ENCODE results near the gene ELK4. TPM values are rescaled to one million over a fixed set of nuclear protein-coding genes. Genes with fewer than 3 reads are reported as not detected.

Gene ELK4
- total and polyA plus RNA-seq, 2 donors (not counting 3 experiments of a cell fraction or from before 2014, with no cell fraction given): 8.7 to 107 TPM

- Histone ChIP-seq H3K4me1 (ENCODE audit: control insufficient read depth, extremely low read depth, insufficient read depth, low read length) (peaks cover 30% of the 10 kb centered on the region), H3K4me2 (ENCODE audit: insufficient read depth, low read length) (peak overlapping the region; percentile 40), H3K4me3 (replicated peaks in 1 of 3; ENCODE audit: insufficient read depth in 1 of 3, low read depth in 1 of 3, low read length in 3 of 3) (no peak overlapping the region), H3K27ac (ENCODE audit: insufficient read depth, low read depth, low read length) (peak overlapping the region; percentile 29), H3K27me3 (ENCODE audit: control insufficient read depth in 2 of 2, insufficient read depth in 2 of 2, low read length in 2 of 2) (no peaks in the 10 kb centered on the region), H3K9me3 (replicated peaks; ENCODE audit: control insufficient read depth, insufficient read depth, low read length) (no peaks in the 10 kb centered on the region), H3K9ac (replicated peaks; ENCODE audit: extremely low read depth, insufficient read depth, low read length) (no peak overlapping the region), H3K9me1 (replicated peaks; ENCODE audit: control insufficient read depth, extremely low read depth, insufficient read depth, low read length) (no peaks in the 10 kb centered on the region), H3K79me2 (ENCODE audit: control insufficient read depth, insufficient read depth, low read length) (peaks cover 51% of the 10 kb centered on the region), H2AFZ (ENCODE audit: low read depth, low read length) (no peak overlapping the region), H3K36me3 (ENCODE audit: control insufficient read depth in 2 of 2, extremely low read depth in 1 of 2, insufficient read depth in 2 of 2, low read length in 2 of 2) (peaks cover 12 to 23% of the 10 kb centered on the region in 2 experiments), H4K20me1 (replicated peaks; ENCODE audit: control insufficient read depth, extremely low read depth, insufficient read depth, low read length) (no peaks in the 10 kb centered on the region)
- ChIA-PET POLR2A (no interaction called here), CTCF (interaction anchor here (1.6 to 2.3 kb wide), 2 partner anchors 10 to 18 kb away, joined by 5 to 8 read pairs; no protein-coding TSS in a partner anchor)
- peak; percentile 87 for DNase-seq (ENCODE audit: low read depth, low spot score)
- dilution Hi-C loops (cut with MboI; ENCODE audit: extremely low pct_ligation_motif_present, low sequenced_read_pairs): no loop called here
- intact Hi-C loops (cut with micrococcal nuclease): loop anchor here (1.0 to 2.0 kb wide), 2 partner anchors 11 to 23 kb away; partner anchors contain the start of gene ELK4
- no TSS peak for BruUV-seq (replicated peaks)
- peak; percentile 38 for FAIRE-seq
- TF ChIP-seq, protein P1, sequence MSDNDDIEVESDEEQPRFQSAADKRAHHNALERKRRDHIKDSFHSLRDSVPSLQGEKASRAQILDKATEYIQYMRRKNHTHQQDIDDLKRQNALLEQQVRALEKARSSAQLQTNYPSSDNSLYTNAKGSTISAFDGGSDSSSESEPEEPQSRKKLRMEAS (IDR thresholded peaks at IDR 0.05; ENCODE audit: insufficient read depth, insufficient read length): no peak
- TF ChIP-seq EZH2 (IDR thresholded peaks at IDR 0.05; ENCODE audit: borderline replicate concordance, low read depth, low read length, severe bottlenecking): no peak
- peak; percentile 77 for TF ChIP-seq FOS (IDR thresholded peaks at IDR 0.05; ENCODE audit: borderline replicate concordance, insufficient read depth, low read length)
- no peak for TF ChIP-seq MYC (IDR thresholded peaks at IDR 0.05; ENCODE audit: low read depth, low read length)
- no peak for TF ChIP-seq GATA2 (IDR thresholded peaks at IDR 0.05; ENCODE audit: insufficient read depth, insufficient read length, low read depth, low read length)
- TF ChIP-seq JUN (IDR thresholded peaks at IDR 0.05; ENCODE audit: borderline replicate concordance, insufficient read depth, insufficient read length, low read depth): peak; percentile 50
- TF ChIP-seq POLR2A (IDR thresholded peaks at IDR 0.05; ENCODE audit: low read depth, low read length): no peak
- TF ChIP-seq POLR2AphosphoS5 (IDR thresholded peaks at IDR 0.05; ENCODE audit: insufficient read depth, low read depth, low read length): peak; percentile 43
These were observed 21.8 kb downstream of the ELK4 start for GRCh38 chr1:205610036-205610435.
